Thymus (tissue), 11 donors: ENCODE results near the gene FASTKD2. TPM values are rescaled to one million over a fixed set of nuclear protein-coding genes. Genes with fewer than 3 reads are reported as not detected.

Source experiments
- DNase-seq, 9 donors: peaks; one replicate each; pipeline ENCODE4 v3.0.0-alpha.2; 2013; ENCODE audit warnings: low spot score in 9 of 9, low read depth in 6 of 9, missing footprints in 1 of 9
- H3K27ac ChIP-seq, 2 donors: one replicate each; pipeline ENCODE4 v1.5.1; 2013; ENCODE audit warnings: control low read depth in 1 of 2, low read depth in 1 of 2, low read length in 1 of 2, mild to moderate bottlenecking in 1 of 2, moderate library complexity in 1 of 2
- H3K27me3 ChIP-seq, 2 donors: one replicate each; pipeline ENCODE4 v1.5.1; 2013; ENCODE audit warnings: low read length in 1 of 2; ENCODE audit not compliant: control insufficient read depth in 2 of 2, insufficient read depth in 1 of 2
- H3K36me3 ChIP-seq, 2 donors: one replicate each; pipeline ENCODE4 v1.5.1; 2013; ENCODE audit warnings: low read length in 1 of 2, mild to moderate bottlenecking in 1 of 2, moderate library complexity in 1 of 2; ENCODE audit not compliant: control insufficient read depth in 2 of 2, insufficient read depth in 2 of 2
- H3K4me1 ChIP-seq, 2 donors: one replicate each; pipeline ENCODE4 v1.5.1; 2013; ENCODE audit warnings: low read length in 2 of 2; ENCODE audit not compliant: control insufficient read depth in 2 of 2, insufficient read depth in 2 of 2
- H3K4me3 ChIP-seq, 2 donors: one replicate each; pipeline ENCODE4 v1.5.1; 2013; ENCODE audit warnings: low read length in 2 of 2, control low read depth in 1 of 2, mild to moderate bottlenecking in 1 of 2
- H3K9me3 ChIP-seq, 2 donors: one replicate each; pipeline ENCODE4 v1.5.1; 2013; ENCODE audit warnings: low read length in 1 of 2, mild to moderate bottlenecking in 1 of 2; ENCODE audit not compliant: control insufficient read depth in 2 of 2, insufficient read depth in 1 of 2
- WGBS: extraction: QIAGEN DNeasy Blood & Tissue Kit; methylation state at CpG from one replicate; pipeline ENCODE4 v1.1.7; 2013; 5-methylcytosine and 5-hydroxymethylcytosine counted together
- polyA plus RNA-seq: library from polyadenylated mRNA; stranded (reverse); fragments of 200-250 nt; gene quantifications from one replicate; pipeline ENCODE4 v1.2.3, GENCODE V29; 2013
- total RNA-seq: library from RNA; stranded (reverse); fragments of 120-200 nt; gene quantifications from one replicate; pipeline ENCODE4 v1.2.4, GENCODE V29; 2013
- donor health status: healthy.

The FASTKD2 gene
- total and polyA plus RNA-seq, 2 donors, result 12.9 to 26.8 TPM

- no peak overlapping the region for H3K27ac ChIP-seq
- no peaks in the 10 kb centered on the region for H3K9me3 ChIP-seq
- H3K4me3 ChIP-seq, result no peak overlapping the region
- no peaks in the 10 kb centered on the region for H3K4me1 ChIP-seq
- no peak for DNase-seq
- no peaks in the 10 kb centered on the region for H3K27me3 ChIP-seq
- H3K36me3 ChIP-seq, result no peaks in the 10 kb centered on the region
- WGBS, result 92% methylated on average over 2 of the region's 2 CpGs
Observed at GRCh38 chr2:206820807-206821206, 55.4 kb downstream of the FASTKD2 start.

- Histone ChIP-seq H3K27ac (no peak overlapping the region), H3K27me3 (no peaks in the 10 kb centered on the region), H3K9me3 (no peaks in the 10 kb centered on the region), H3K4me3 (no peak overlapping the region), H3K36me3 (no peaks in the 10 kb centered on the region), H3K4me1 (no peaks in the 10 kb centered on the region)
- 95% methylated on average over 6 of the region's 6 CpGs for WGBS
- DNase-seq, result no peak
Observed at GRCh38 chr2:206823178-206823577, 57.8 kb downstream of the FASTKD2 start.

- H3K27ac ChIP-seq, result no peak overlapping the region
- 89% methylated on average over 1 of the region's 1 CpG for WGBS
- DNase-seq, result no peak
Observed at GRCh38 chr2:206824087-206824618, 58.7 kb downstream of the FASTKD2 start.

GRCh38 chr2:206824993-206825392 lies 59.6 kb downstream of the FASTKD2 start:
- Histone ChIP-seq H3K27me3 (no peaks in the 10 kb centered on the region), H3K36me3 (no peaks in the 10 kb centered on the region), H3K4me3 (no peak overlapping the region), H3K9me3 (no peaks in the 10 kb centered on the region), H3K4me1 (no peaks in the 10 kb centered on the region), H3K27ac (no peak overlapping the region)
- DNase-seq, result no peak
- 91% methylated on average over 5 of the region's 5 CpGs for WGBS

More at GRCh38 chr2:206824087-206824618, 58.7 kb downstream of the FASTKD2 start:
- Histone ChIP-seq H3K4me1 (no peaks in the 10 kb centered on the region), H3K9me3 (no peaks in the 10 kb centered on the region), H3K36me3 (no peaks in the 10 kb centered on the region), H3K4me3 (no peak overlapping the region), H3K27me3 (no peaks in the 10 kb centered on the region)

GRCh38 chr2:206831442-206831995 lies 66.1 kb downstream of the FASTKD2 start:
- Histone ChIP-seq H3K4me3 (no peak overlapping the region), H3K27ac (no peak overlapping the region), H3K36me3 (no peaks in the 10 kb centered on the region), H3K9me3 (peaks cover 0 to 3% of the 10 kb centered on the region in 2 donors), H3K4me1 (no peaks in the 10 kb centered on the region), H3K27me3 (no peaks in the 10 kb centered on the region)
- no peak for DNase-seq
- 94% methylated on average over 3 of the region's 3 CpGs for WGBS

- Histone ChIP-seq H3K27ac (no peak overlapping the region), H3K9me3 (peaks cover 0 to 3% of the 10 kb centered on the region in 2 donors), H3K4me1 (no peaks in the 10 kb centered on the region), H3K4me3 (no peak overlapping the region), H3K36me3 (no peaks in the 10 kb centered on the region), H3K27me3 (no peaks in the 10 kb centered on the region)
- no peak for DNase-seq
- 48% methylated on average over 2 of the region's 2 CpGs for WGBS
Observed at GRCh38 chr2:206832873-206833272, 67.5 kb downstream of the FASTKD2 start.

GRCh38 chr2:206833291-206833690 lies 67.9 kb downstream of the FASTKD2 start:
- DNase-seq, result no peak
- Histone ChIP-seq H3K27ac (no peak overlapping the region), H3K9me3 (peaks cover 0 to 3% of the 10 kb centered on the region in 2 donors), H3K27me3 (no peaks in the 10 kb centered on the region), H3K4me1 (no peaks in the 10 kb centered on the region), H3K4me3 (no peak overlapping the region), H3K36me3 (no peaks in the 10 kb centered on the region)
- WGBS, result 98% methylated on average over 3 of the region's 3 CpGs

GRCh38 chr2:206836722-206837121 lies 71.3 kb downstream of the FASTKD2 start:
- WGBS, result 94% methylated on average over 2 of the region's 2 CpGs
- Histone ChIP-seq H3K4me3 (no peak overlapping the region), H3K27me3 (no peaks in the 10 kb centered on the region), H3K4me1 (no peaks in the 10 kb centered on the region), H3K9me3 (peaks cover 0 to 3% of the 10 kb centered on the region in 2 donors), H3K36me3 (no peaks in the 10 kb centered on the region), H3K27ac (no peak overlapping the region)
- no peak for DNase-seq

- no peaks in the 10 kb centered on the region for H3K27me3 ChIP-seq
- no peak for DNase-seq
- H3K4me3 ChIP-seq, result no peak overlapping the region
- H3K4me1 ChIP-seq, result no peaks in the 10 kb centered on the region
- H3K36me3 ChIP-seq, result no peaks in the 10 kb centered on the region
- no peak overlapping the region for H3K27ac ChIP-seq
- H3K9me3 ChIP-seq, result peaks cover 0 to 3% of the 10 kb centered on the region in 2 donors
- WGBS, result 96% methylated on average over 1 of the region's 1 CpG
Observed at GRCh38 chr2:206837775-206838174, 72.4 kb downstream of the FASTKD2 start.
